HepG2 (cell line): ENCODE measurements around the gene PLSCR3. TPM values are rescaled to one million over a fixed set of nuclear protein-coding genes. Genes with fewer than 3 reads are reported as not detected.

Source experiments
- ATAC-seq: fragments of 200-7000 bp; cut with Tn5 transposase; 3 replicates; pipeline ENCODE4 v1.9.1; 2020; ENCODE audit warnings: mild to moderate bottlenecking, moderate library complexity
- BruUV-seq: library from RNA; stranded (reverse); fragments of 400-500 nt; replicated peaks from 2 replicates; lab custom pipeline; 2021; lab: Mats Ljungman, UMichigan
- CTCF ChIA-PET: fragments of 300-600 bp; formaldehyde crosslinking; extraction: SDS; loops from one replicate; lab custom pipeline; 2021; ENCODE audit warnings: low total read pairs, inconsistent platforms, low intra/inter-chr PET ratio; lab: Yijun Ruan, JAX
- POLR2A ChIA-PET: fragments of 350-600 bp; sonication (Branson Sonifier 250); formaldehyde crosslinking; loops from one replicate; lab custom pipeline; 2020; ENCODE audit warnings: antibody characterized with exemption, inconsistent platforms; lab: Yijun Ruan, JAX
- DNase-seq: peaks from one replicate; pipeline ENCODE4 v3.0.0-alpha.2; 2015; ENCODE audit warnings: low spot score
- FAIRE-seq: peaks from 3 replicates; lab custom pipeline; 2011; peaks lifted over from hg19 to GRCh38; lab: Jason Lieb, UNC
- H2AFZ ChIP-seq: one replicate; pipeline ENCODE4 v1.6.1; 2011; ENCODE audit warnings: low read length, inconsistent platforms
- H3K27ac ChIP-seq: fragments of 300-600 bp; 3 replicates; pipeline ENCODE4 v1.8.0; 2011; ENCODE audit warnings: mixed run types, mild to moderate bottlenecking, mixed read lengths, low read length, inconsistent platforms; ENCODE audit not compliant: insufficient read depth; ENCODE audit errors: extremely low read length
- H3K27me3 ChIP-seq, 2 experiments: fragments of 200-600 bp in 1 of 2; 2 replicates in 1 of 2; 3 replicates in 1 of 2; pipeline versions ENCODE4 v1.6.0 to v1.8.0; 2011; ENCODE audit warnings: low read length in 2 of 2, mild to moderate bottlenecking in 2 of 2, moderate library complexity in 2 of 2, inconsistent platforms in 1 of 2; ENCODE audit not compliant: insufficient read depth in 2 of 2, control insufficient read depth in 1 of 2
- H3K36me3 ChIP-seq, 2 experiments: fragments of 200-600 bp in 1 of 2; replicated peaks in 1 of 2; 2 replicates in 1 of 2; 3 replicates in 1 of 2; pipeline versions ENCODE4 v1.5.1 to v1.8.0; 2011; ENCODE audit warnings: low read length in 2 of 2, inconsistent platforms in 1 of 2; ENCODE audit not compliant: insufficient read depth in 2 of 2, control insufficient read depth in 1 of 2
- H3K4me1 ChIP-seq: 2 replicates; pipeline ENCODE4 v1.5.1; 2012; ENCODE audit warnings: low read length, inconsistent platforms; ENCODE audit not compliant: insufficient read depth
- H3K4me2 ChIP-seq: 2 replicates; pipeline ENCODE4 v1.6.0; 2011; ENCODE audit warnings: low read depth, low read length, inconsistent platforms
- H3K4me3 ChIP-seq, 3 experiments: fragments of 200-600 bp in 1 of 3; sonication (generic), shearing (Covaris generic) in 1 of 3; replicated peaks in 1 of 3; 2 replicates each; pipeline ENCODE4 v1.5.1; 2011 to 2016; ENCODE audit warnings: low read length in 3 of 3, inconsistent platforms in 2 of 3, low read depth in 2 of 3, mild to moderate bottlenecking in 2 of 3, control low read depth in 1 of 3, mixed read lengths in 1 of 3; ENCODE audit not compliant: insufficient read depth in 1 of 3
- H3K79me2 ChIP-seq: one replicate; pipeline ENCODE4 v1.6.1; 2011; ENCODE audit warnings: low read length, inconsistent platforms; ENCODE audit not compliant: insufficient read depth
- H3K9ac ChIP-seq: 2 replicates; pipeline ENCODE4 v1.6.0; 2011; ENCODE audit warnings: mild to moderate bottlenecking, low read depth, low read length, inconsistent platforms; ENCODE audit not compliant: insufficient read depth
- H3K9me3 ChIP-seq: 2 replicates; pipeline ENCODE4 v1.5.1; 2012; ENCODE audit warnings: mild to moderate bottlenecking, low read length
- H4K20me1 ChIP-seq: 2 replicates; pipeline ENCODE4 v1.6.0; 2011; ENCODE audit warnings: inconsistent platforms, mild to moderate bottlenecking, low read length, moderate library complexity; ENCODE audit not compliant: insufficient read depth
- ARNT2 ChIP-seq: sonication (generic); formaldehyde crosslinking; IDR thresholded peaks from 2 replicates; pipeline ENCODE4 v1.8.0; 2022; ENCODE audit warnings: mild to moderate bottlenecking, low read depth, missing genetic modification reagents, moderate library complexity
- BCLAF1 ChIP-seq: fragments of 450-650 bp; IDR thresholded peaks from 2 replicates; pipeline ENCODE4 v1.6.1; 2017; ENCODE audit warnings: mild to moderate bottlenecking
- CEBPB ChIP-seq: IDR thresholded peaks from 2 replicates; pipeline ENCODE4 v1.6.1; 2011; ENCODE audit warnings: low read depth, low read length, improper control_type of control experiment, borderline replicate concordance
- DMTF1 ChIP-seq: sonication (generic); formaldehyde crosslinking; IDR thresholded peaks from 2 replicates; pipeline ENCODE4 v1.4.0; 2020; ENCODE audit warnings: mild to moderate bottlenecking, missing genetic modification reagents
- EED ChIP-seq: sonication (generic); formaldehyde crosslinking; IDR thresholded peaks from 2 replicates; pipeline ENCODE4 v1.5.0; 2020; ENCODE audit warnings: mild to moderate bottlenecking, missing genetic modification reagents
- ETV6 ChIP-seq: sonication (generic); formaldehyde crosslinking; conservative IDR thresholded peaks from 2 replicates; pipeline ENCODE4 v1.4.0; 2020; ENCODE audit warnings: missing genetic modification reagents
- MAZ ChIP-seq, 2 experiments: sonication (generic) in 1 of 2; formaldehyde crosslinking in 1 of 2; IDR thresholded peaks; 2 replicates each; pipeline versions ENCODE4 v1.5.0 to v1.6.1; 2012 to 2020; ENCODE audit warnings: low read depth in 2 of 2, mild to moderate bottlenecking in 2 of 2, borderline replicate concordance in 1 of 2, improper control_type of control experiment in 1 of 2, low read length in 1 of 2, missing genetic modification reagents in 1 of 2, moderate library complexity in 1 of 2
- MEIS2 ChIP-seq: sonication (generic); formaldehyde crosslinking; IDR thresholded peaks from 2 replicates; pipeline ENCODE4 v1.9.0; 2021; ENCODE audit warnings: mild to moderate bottlenecking, missing genetic modification reagents
- NONO ChIP-seq, 2 experiments: fragments of 450-650 bp in 1 of 2; sonication (generic) in 1 of 2; formaldehyde crosslinking in 1 of 2; IDR thresholded peaks in 1 of 2; conservative IDR thresholded peaks in 1 of 2; 2 replicates each; pipeline versions ENCODE4 v1.6.1 to v1.8.0; 2017 to 2022; ENCODE audit warnings: mild to moderate bottlenecking in 1 of 2, missing genetic modification reagents in 1 of 2, moderate library complexity in 1 of 2
- ZKSCAN5 ChIP-seq: sonication (generic); formaldehyde crosslinking; IDR thresholded peaks from 2 replicates; pipeline ENCODE4 v1.5.1; 2020; ENCODE audit warnings: mild to moderate bottlenecking, missing genetic modification reagents
- ZNF225 ChIP-seq: sonication (generic); formaldehyde crosslinking; IDR thresholded peaks from 2 replicates; pipeline ENCODE4 v1.4.0; 2020; ENCODE audit warnings: mild to moderate bottlenecking, missing genetic modification reagents
- ZNF446 ChIP-seq: sonication (generic); formaldehyde crosslinking; IDR thresholded peaks from 2 replicates; pipeline ENCODE4 v1.5.0; 2020; ENCODE audit warnings: mild to moderate bottlenecking, missing genetic modification reagents
- ZNF607 ChIP-seq: sonication (generic); formaldehyde crosslinking; IDR thresholded peaks from 2 replicates; pipeline ENCODE4 v1.5.1; 2020; ENCODE audit warnings: missing genetic modification reagents, mild to moderate bottlenecking, borderline replicate concordance
- ZNF737 ChIP-seq: sonication (generic); formaldehyde crosslinking; IDR thresholded peaks from 2 replicates; pipeline ENCODE4 v1.5.0; 2020; ENCODE audit warnings: missing genetic modification reagents, mild to moderate bottlenecking, borderline replicate concordance
- ZNF761 ChIP-seq: sonication (generic); formaldehyde crosslinking; conservative IDR thresholded peaks from 2 replicates; pipeline ENCODE4 v1.4.0; 2020; ENCODE audit warnings: mild to moderate bottlenecking, missing genetic modification reagents
- ZNF790 ChIP-seq: sonication (generic); formaldehyde crosslinking; IDR thresholded peaks from 2 replicates; pipeline ENCODE4 v1.8.0; 2022; ENCODE audit warnings: missing genetic modification reagents, mild to moderate bottlenecking, borderline replicate concordance
- ZNF879 ChIP-seq: sonication (generic); formaldehyde crosslinking; IDR thresholded peaks from 2 replicates; pipeline ENCODE4 v1.8.1; 2023; ENCODE audit warnings: missing genetic modification reagents
- whole genome bisulfite sequencing: methylation state at CpG from one replicate; pipeline ENCODE4 v1.1.6; 2017; ENCODE audit warnings: low lambda C conversion rate; 5-methylcytosine and 5-hydroxymethylcytosine counted together
- in situ Hi-C: cut with HindIII; loops from 2 replicates; pipeline ENCODE4 v1.10.0; 2017; ENCODE audit warnings: low pct_unique_long_range_greater_than_20kb; ENCODE audit not compliant: extremely low pct_ligation_motif_present
- intact Hi-C: fragments of 100-400 bp; cut with micrococcal nuclease; formaldehyde crosslinking; loops from one replicate; pipeline ENCODE4 v1.10.0; 2022; ENCODE audit not compliant: unreplicated experiment
- polyA plus RNA-seq, 8 experiments: library from polyadenylated mRNA; depleted of rRNA in 3 of 8; stranded (reverse) in 7 of 8; unstranded in 1 of 8; fragments of >200 nt; fragmentation: Illumina TruSeq in 4 of 8; extraction: Trizol in 4 of 8; gene quantifications; 2 replicates each; pipeline versions ENCODE4 v1.2.1 to v1.2.3, GENCODE V29; 2011 to 2016; ENCODE audit warnings: low read depth in 4 of 8, missing spikeins in 1 of 8, mixed read lengths in 1 of 8; ENCODE audit not compliant: insufficient read depth in 1 of 8
- total RNA-seq, 5 experiments: library from RNA; depleted of rRNA; stranded (reverse); fragments of >200 nt; fragmentation: Illumina TruSeq; extraction: Trizol; gene quantifications; 2 replicates each; pipeline ENCODE4 v1.2.3, GENCODE V29; 2016; ENCODE audit warnings: low read depth in 1 of 5

PLSCR3 gene
- total and polyA plus RNA-seq, 2 of the 13 experiments (the other 11 are each of a cell fraction or from before 2014, with no cell fraction given): 5.6 to 6.2 TPM

- H3K4me1 ChIP-seq: peaks cover 16% of the 10 kb centered on the region
- DNase-seq: no peak
- no TSS peak for BruUV-seq
- in situ Hi-C loops: no loop called here
- ATAC-seq: no peak
- WGBS: 84% methylated on average over 12 of the region's 12 CpGs
- H3K27me3 ChIP-seq: no peaks in the 10 kb centered on the region; a peak in 1 of 5 replicates
- no peak within 1 kb of the TSS for H2AFZ ChIP-seq
- H3K4me3 ChIP-seq: no peak within 1 kb of the TSS
- no peaks in the 10 kb centered on the region for H4K20me1 ChIP-seq
- H3K9ac ChIP-seq: no peak within 1 kb of the TSS
- FAIRE-seq: no peak
- H3K9me3 ChIP-seq: no peaks in the 10 kb centered on the region
- 0 out of 5 replicates have a peak, but pooled peaks cover 0 to 2% of the 10 kb centered on the region in 2 experiments for H3K36me3 ChIP-seq
- no peak for TF ChIP-seq CEBPB
- TF ChIP-seq ZNF879 (CRISPR knock-in tag): no peak
- no peak for TF ChIP-seq ZNF446 (CRISPR knock-in tag)
- no peak for TF ChIP-seq ARNT2 (CRISPR knock-in tag)
- no peak for TF ChIP-seq ZNF607 (CRISPR knock-in tag)
- no peak for TF ChIP-seq ZKSCAN5 (CRISPR knock-in tag)
- no peak for TF ChIP-seq ETV6 (CRISPR knock-in tag)
- no peak for TF ChIP-seq ZNF737 (CRISPR knock-in tag)
- no peak for TF ChIP-seq NONO (IDR thresholded peaks at IDR 0.05)
- TF ChIP-seq NONO (CRISPR knock-in tag; conservative IDR thresholded peaks at IDR 0.05): no peak
- no peak for TF ChIP-seq ZNF761 (CRISPR knock-in tag)
- TF ChIP-seq ZNF790 (CRISPR knock-in tag): no peak
- TF ChIP-seq MEIS2 (CRISPR knock-in tag): no peak
- TF ChIP-seq ZNF225 (CRISPR knock-in tag): no peak
- no peak for TF ChIP-seq DMTF1 (CRISPR knock-in tag)
- TF ChIP-seq BCLAF1: no peak
- no peak for TF ChIP-seq EED (CRISPR knock-in tag)
- no peak for TF ChIP-seq MAZ (IDR thresholded peaks at IDR 0.05; ENCODE audit: borderline replicate concordance, low read depth, low read length)
- TF ChIP-seq MAZ (CRISPR knock-in tag; IDR thresholded peaks at IDR 0.05; ENCODE audit: low read depth): no peak
- peaks cover 3% of the 10 kb centered on the region for H3K79me2 ChIP-seq
- CTCF ChIA-PET: no interaction called here
- H3K27ac ChIP-seq: no peak within 1 kb of the TSS
- POLR2A ChIA-PET: no interaction called here
- intact Hi-C loops: no loop called here
- H3K4me2 ChIP-seq: no peak within 1 kb of the TSS; the same call in 1 of the 2 replicates
Observed at GRCh38 chr17:7407485-7408251, 13.3 kb upstream of the PLSCR3 start, which contains the start of gene NLGN2. TSS of gene NLGN2 (plus strand) at chr17:7407845. CDS start at chr17:7408256, 411 bp downstream.
